Hippocampal formation (tissue), 2 donors: ENCODE measurements around the gene COL20A1.
"Not testable (repeated sequence)": the region's sequence is repeated elsewhere in the genome, so short reads cannot be mapped to it uniquely, and the experiment has no call there.

Source experiments
- DNase-seq, 2 donors: peaks; one replicate each; lab custom pipeline; 2025; lab: John Stamatoyannopoulos, UW

The COL20A1 gene

GRCh38 chr20:63290677-63291472, 2.1 kb upstream of the COL20A1 start:
- DNase-seq: no peak

GRCh38 chr20:63291811-63292210, 1.2 kb upstream of the COL20A1 start:
- DNase-seq: no peak

- no peak for DNase-seq
Measured at GRCh38 chr20:63292292-63292701, 689 bp upstream of the COL20A1 start.

- DNase-seq: no peak
Measured at GRCh38 chr20:63293456-63293855, 470 bp downstream of the COL20A1 start.

GRCh38 chr20:63293871-63294535, 1.0 kb downstream of the COL20A1 start:
- no peak for DNase-seq

- no peak for DNase-seq
Measured at GRCh38 chr20:63294536-63294900, 1.5 kb downstream of the COL20A1 start.

- DNase-seq: no peak
Measured at GRCh38 chr20:63295018-63295417, 2.0 kb downstream of the COL20A1 start.

- DNase-seq: no peak
Measured at GRCh38 chr20:63295422-63295821, 2.4 kb downstream of the COL20A1 start.

- DNase-seq: no peak
Measured at GRCh38 chr20:63295846-63296245, 2.9 kb downstream of the COL20A1 start.

GRCh38 chr20:63296531-63297299, 3.7 kb downstream of the COL20A1 start:
- no peak for DNase-seq

GRCh38 chr20:63297371-63297781, 4.4 kb downstream of the COL20A1 start:
- no peak for DNase-seq

GRCh38 chr20:63297796-63298572, 5.0 kb downstream of the COL20A1 start:
- no peak for DNase-seq

- no peak for DNase-seq
Measured at GRCh38 chr20:63298731-63299312, 5.8 kb downstream of the COL20A1 start.

- no peak for DNase-seq
Measured at GRCh38 chr20:63301671-63302070, 8.7 kb downstream of the COL20A1 start.

GRCh38 chr20:63303095-63303666, 10.2 kb downstream of the COL20A1 start:
- no peak for DNase-seq

GRCh38 chr20:63305393-63305792, 12.4 kb downstream of the COL20A1 start:
- DNase-seq: no peak

- not testable (repeated sequence) for DNase-seq
Measured at GRCh38 chr20:63305933-63306672, 13.1 kb downstream of the COL20A1 start.

GRCh38 chr20:63306673-63307537, 13.9 kb downstream of the COL20A1 start:
- no peak for DNase-seq

GRCh38 chr20:63307538-63308217, 14.7 kb downstream of the COL20A1 start:
- no peak for DNase-seq
